Hepatocyte (in vitro differentiated cells): ENCODE results near the gene TCF19. TPM values are rescaled to one million over a fixed set of nuclear protein-coding genes. Genes with fewer than 3 reads are reported as not detected.
"Not testable (repeated sequence)": the region's sequence is repeated elsewhere in the genome, so short reads cannot be mapped to it uniquely, and the experiment has no call there.

Experiments used
- DNase-seq: peaks from one replicate; pipeline ENCODE4 v3.0.0-alpha.2; 2016; ENCODE audit warnings: low spot score
- H2AFZ ChIP-seq: fragments of 200-600 bp; sonication (generic); 2 replicates; pipeline ENCODE4 v1.6.0; 2016; ENCODE audit warnings: antibody characterized with exemption, mild to moderate bottlenecking
- H3K27ac ChIP-seq: fragments of 200-600 bp; sonication (generic); 2 replicates; pipeline ENCODE4 v1.5.1; 2016; ENCODE audit warnings: mild to moderate bottlenecking
- H3K27me3 ChIP-seq: fragments of 200-600 bp; sonication (generic); 2 replicates; pipeline ENCODE4 v1.6.1; 2016
- H3K36me3 ChIP-seq: fragments of 200-600 bp; sonication (generic); replicated peaks from 2 replicates; pipeline ENCODE4 v1.5.1; 2016; ENCODE audit warnings: low read depth; ENCODE audit not compliant: insufficient read depth
- H3K4me1 ChIP-seq: fragments of 200-600 bp; sonication (generic); 2 replicates; pipeline ENCODE4 v1.5.1; 2016; ENCODE audit warnings: mild to moderate bottlenecking, moderate library complexity; ENCODE audit not compliant: insufficient read depth
- H3K4me2 ChIP-seq: fragments of 200-600 bp; sonication (generic); 2 replicates; pipeline ENCODE4 v1.6.0; 2016
- H3K4me3 ChIP-seq: fragments of 200-600 bp; sonication (generic); 2 replicates; pipeline ENCODE4 v1.5.1; 2016; ENCODE audit warnings: mild to moderate bottlenecking
- H3K79me2 ChIP-seq: fragments of 200-600 bp; sonication (generic); 2 replicates; pipeline ENCODE4 v1.6.0; 2017; ENCODE audit warnings: mild to moderate bottlenecking
- H3K9me2 ChIP-seq: fragments of 200-600 bp; sonication (generic); replicated peaks from 2 replicates; pipeline ENCODE4 v1.6.0; 2017; ENCODE audit warnings: mild to moderate bottlenecking; ENCODE audit not compliant: insufficient read depth
- H3K9me3 ChIP-seq: fragments of 200-600 bp; sonication (generic); 2 replicates; pipeline ENCODE4 v1.5.1; 2016; ENCODE audit warnings: low read depth, mild to moderate bottlenecking
- H4K20me1 ChIP-seq: fragments of 200-600 bp; sonication (generic); 2 replicates; pipeline ENCODE4 v1.6.0; 2016; ENCODE audit warnings: mild to moderate bottlenecking; ENCODE audit not compliant: insufficient read depth, poor library complexity, severe bottlenecking
- EZH2 ChIP-seq: fragments of 200-600 bp; sonication (generic); IDR thresholded peaks from 2 replicates; pipeline ENCODE4 v1.6.1; 2016; ENCODE audit warnings: antibody characterized with exemption, mild to moderate bottlenecking, borderline replicate concordance
- EZH2phosphoT487 ChIP-seq: fragments of 200-600 bp; sonication (generic); IDR thresholded peaks from one replicate; pipeline ENCODE4 v1.6.1; 2018; ENCODE audit warnings: antibody characterized with exemption, mild to moderate bottlenecking, low read depth, moderate library complexity; ENCODE audit not compliant: unreplicated experiment, severe bottlenecking
- WGBS: methylation state at CpG from one replicate; pipeline ENCODE4 v1.1.6; 2016; ENCODE audit warnings: low lambda C conversion rate; ENCODE audit errors: missing lambda C conversion rate; 5-methylcytosine and 5-hydroxymethylcytosine counted together
- polyA plus RNA-seq: library from polyadenylated mRNA; unstranded; fragments of >200 nt; fragmentation: Nextera tagmentation; extraction: Ambion mirVana; gene quantifications from 2 replicates; pipeline ENCODE4 v1.2.1, GENCODE V29; 2016
- total RNA-seq: library from RNA; depleted of rRNA; stranded (reverse); fragments of >200 nt; gene quantifications from 2 replicates; pipeline ENCODE4 v1.2.3, GENCODE V29; 2014
- TF ChIP-seq, protein P1 (sequence below): fragments of 200-600 bp; sonication (generic); IDR thresholded peaks from 2 replicates; pipeline ENCODE4 v1.5.1; 2016; ENCODE audit warnings: antibody characterized with exemption, mild to moderate bottlenecking; ENCODE audit not compliant: poor library complexity

Gene TCF19
- total and polyA plus RNA-seq, 2 experiments from 2014 or later: 5.0 to 6.3 TPM

DNA sequence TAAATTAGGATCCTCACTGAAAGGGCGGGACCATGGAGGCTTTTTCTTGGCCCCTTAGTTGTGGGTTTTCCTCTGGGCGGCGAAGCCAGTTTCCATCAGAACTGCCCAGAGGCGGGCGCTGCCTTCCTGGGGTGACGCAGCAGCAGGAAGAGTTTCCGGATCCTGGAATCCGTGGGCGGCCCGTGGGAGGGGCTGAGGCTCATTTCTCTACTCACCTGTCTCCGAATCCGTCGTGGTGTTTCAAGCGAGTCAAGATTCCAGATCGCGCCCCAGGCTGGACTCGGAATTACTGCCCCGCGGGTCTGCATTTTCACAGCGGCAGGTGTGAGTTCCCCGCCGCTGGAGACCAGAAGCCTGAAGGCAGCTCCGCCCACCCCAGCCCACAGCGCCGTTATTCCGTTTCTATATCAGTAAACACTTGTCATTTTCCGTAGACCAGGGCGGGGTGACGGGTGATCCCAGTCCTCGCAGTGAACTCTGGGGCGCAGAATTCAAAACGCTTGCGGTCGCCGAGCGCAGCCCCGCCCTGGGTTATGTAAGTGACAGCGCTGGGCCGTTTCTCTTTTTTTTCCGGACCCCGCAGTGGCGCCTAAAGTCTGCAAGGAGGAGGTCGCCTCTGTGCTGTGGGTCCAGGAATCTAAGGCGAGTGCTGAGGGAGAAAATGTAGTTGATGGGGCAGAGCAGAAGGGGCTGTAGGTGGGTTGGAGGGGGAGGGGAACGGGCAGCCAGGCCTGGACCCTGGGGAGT is 39.3 kb downstream of the TCF19 start:
- Histone ChIP-seq H3K79me2 (peaks cover 2% of the 10 kb centered on the region), H3K9me2 (no peaks in the 10 kb centered on the region), H3K27me3 (no peaks in the 10 kb centered on the region), H3K9me3 (no peaks in the 10 kb centered on the region), H3K27ac (peak overlapping the region; percentile 98), H2AFZ (peak overlapping the region; percentile 88), H3K4me3 (peak overlapping the region; percentile 79), H4K20me1 (no peaks in the 10 kb centered on the region), H3K4me1 (peaks cover 5% of the 10 kb centered on the region), H3K36me3 (no peaks in the 10 kb centered on the region), H3K4me2 (peak overlapping the region; percentile 88)
- TF ChIP-seq EZH2: no peak
- no peak for TF ChIP-seq EZH2phosphoT487
- TF ChIP-seq, protein P1, sequence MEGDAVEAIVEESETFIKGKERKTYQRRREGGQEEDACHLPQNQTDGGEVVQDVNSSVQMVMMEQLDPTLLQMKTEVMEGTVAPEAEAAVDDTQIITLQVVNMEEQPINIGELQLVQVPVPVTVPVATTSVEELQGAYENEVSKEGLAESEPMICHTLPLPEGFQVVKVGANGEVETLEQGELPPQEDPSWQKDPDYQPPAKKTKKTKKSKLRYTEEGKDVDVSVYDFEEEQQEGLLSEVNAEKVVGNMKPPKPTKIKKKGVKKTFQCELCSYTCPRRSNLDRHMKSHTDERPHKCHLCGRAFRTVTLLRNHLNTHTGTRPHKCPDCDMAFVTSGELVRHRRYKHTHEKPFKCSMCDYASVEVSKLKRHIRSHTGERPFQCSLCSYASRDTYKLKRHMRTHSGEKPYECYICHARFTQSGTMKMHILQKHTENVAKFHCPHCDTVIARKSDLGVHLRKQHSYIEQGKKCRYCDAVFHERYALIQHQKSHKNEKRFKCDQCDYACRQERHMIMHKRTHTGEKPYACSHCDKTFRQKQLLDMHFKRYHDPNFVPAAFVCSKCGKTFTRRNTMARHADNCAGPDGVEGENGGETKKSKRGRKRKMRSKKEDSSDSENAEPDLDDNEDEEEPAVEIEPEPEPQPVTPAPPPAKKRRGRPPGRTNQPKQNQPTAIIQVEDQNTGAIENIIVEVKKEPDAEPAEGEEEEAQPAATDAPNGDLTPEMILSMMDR: no peak
- WGBS: 1% methylated on average over 44 of the region's 45 CpGs
- peak; percentile 90 for DNase-seq

GRCh38 chr6:31199105-31199452 is 40.7 kb downstream of the TCF19 start:
- 100% methylated on average over 4 of the region's 4 CpGs for WGBS
- not testable (repeated sequence) for H3K4me3 ChIP-seq, H4K20me1 ChIP-seq, H3K36me3 ChIP-seq, H3K27me3 ChIP-seq, H3K79me2 ChIP-seq, H3K4me1 ChIP-seq, DNase-seq, H3K9me3 ChIP-seq, H2AFZ ChIP-seq, H3K27ac ChIP-seq, H3K9me2 ChIP-seq
- peak overlapping the region; percentile 88 for H3K4me2 ChIP-seq

DNA sequence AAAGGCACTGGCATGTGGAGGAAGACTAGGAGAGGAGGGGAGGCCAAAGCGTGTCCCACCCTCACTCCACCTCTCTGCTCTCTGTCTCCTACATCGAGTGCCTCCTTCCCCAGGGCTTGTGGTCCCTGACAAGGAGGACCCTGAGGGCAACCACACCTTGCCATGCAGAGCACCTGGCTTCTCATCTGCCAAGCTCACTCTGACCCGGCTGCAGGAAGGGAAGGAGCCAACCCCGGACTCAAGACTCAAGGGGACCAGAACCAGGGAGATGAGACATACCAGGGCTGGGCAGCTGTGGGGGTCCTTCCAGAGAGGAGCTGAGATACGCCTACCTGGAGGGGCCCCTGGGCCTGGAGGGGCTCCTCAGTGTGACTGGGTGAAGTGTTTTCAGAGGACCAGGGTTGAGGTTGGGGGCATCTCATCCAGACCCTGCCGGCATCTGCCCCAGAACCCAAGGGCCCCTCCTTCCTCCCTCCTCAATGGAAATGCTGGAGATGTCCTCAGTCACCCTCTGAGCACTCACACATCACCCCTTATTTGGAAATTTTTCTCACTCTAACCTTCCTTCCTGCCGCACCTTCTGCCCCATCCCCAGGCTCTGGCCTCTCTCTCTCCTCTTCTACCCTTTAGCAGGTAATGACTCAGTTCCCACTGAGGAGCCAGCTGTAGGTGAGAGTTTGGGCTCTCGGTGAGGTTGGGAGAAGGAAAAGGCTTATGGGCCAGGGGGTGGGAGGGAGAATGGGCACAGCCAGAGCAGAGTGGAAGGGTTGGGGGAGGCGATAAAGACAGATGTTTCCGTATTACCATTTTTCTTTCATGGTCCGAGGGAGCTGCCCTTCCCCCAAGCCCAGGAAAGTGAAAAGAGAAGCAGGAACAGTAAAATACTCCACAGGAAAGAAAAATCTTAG is 44.1 kb downstream of the TCF19 start:
- no peak for TF ChIP-seq EZH2
- TF ChIP-seq EZH2phosphoT487: no peak
- TF ChIP-seq, protein P1: no peak

GRCh38 chr6:31203345-31203979 is 45.1 kb downstream of the TCF19 start:
- 57% methylated on average over 5 of the region's 5 CpGs for WGBS
- peak overlapping the region; percentile 93 for H3K27ac ChIP-seq
- DNase-seq: peak; percentile 70
- H3K36me3 ChIP-seq: no peaks in the 10 kb centered on the region
- H4K20me1 ChIP-seq: no peaks in the 10 kb centered on the region
- H3K9me2 ChIP-seq: no peaks in the 10 kb centered on the region
- no peak overlapping the region for H2AFZ ChIP-seq
- H3K9me3 ChIP-seq: no peaks in the 10 kb centered on the region
- no peaks in the 10 kb centered on the region for H3K27me3 ChIP-seq
- peak overlapping the region; percentile 70 for H3K4me2 ChIP-seq
- TF ChIP-seq, protein P1: no peak
- no peak for TF ChIP-seq EZH2phosphoT487
- no peak for TF ChIP-seq EZH2
- peaks cover 2% of the 10 kb centered on the region for H3K79me2 ChIP-seq
- H3K4me3 ChIP-seq: no peak overlapping the region
- peaks cover 16% of the 10 kb centered on the region for H3K4me1 ChIP-seq

More for the DNA sequence above, 44.1 kb downstream of the TCF19 start:
- H3K36me3 ChIP-seq: no peaks in the 10 kb centered on the region
- peak overlapping the region; percentile 64 for H3K4me2 ChIP-seq
- H3K27me3 ChIP-seq: no peaks in the 10 kb centered on the region
- peaks cover 8% of the 10 kb centered on the region for H3K4me1 ChIP-seq
- H3K4me3 ChIP-seq: no peak overlapping the region
- 62% methylated on average over 10 of the region's 11 CpGs for WGBS
- H3K27ac ChIP-seq: peak overlapping the region; percentile 93
- peak; percentile 34 for DNase-seq
- no peak overlapping the region for H2AFZ ChIP-seq
- H3K9me3 ChIP-seq: no peaks in the 10 kb centered on the region
- H3K79me2 ChIP-seq: peaks cover 2% of the 10 kb centered on the region
- H3K9me2 ChIP-seq: no peaks in the 10 kb centered on the region
- H4K20me1 ChIP-seq: no peaks in the 10 kb centered on the region
